GM04504 (cell line): Measurements from ENCODE around the gene FSTL5.
"Not testable (repeated sequence)": the region's sequence is repeated elsewhere in the genome, so short reads cannot be mapped to it uniquely, and the experiment has no call there.

Experiments used
- DNase-seq: peaks from one replicate; pipeline ENCODE4 v3.0.0-alpha.2; 2012; ENCODE audit warnings: low read depth

The FSTL5 gene

DNA sequence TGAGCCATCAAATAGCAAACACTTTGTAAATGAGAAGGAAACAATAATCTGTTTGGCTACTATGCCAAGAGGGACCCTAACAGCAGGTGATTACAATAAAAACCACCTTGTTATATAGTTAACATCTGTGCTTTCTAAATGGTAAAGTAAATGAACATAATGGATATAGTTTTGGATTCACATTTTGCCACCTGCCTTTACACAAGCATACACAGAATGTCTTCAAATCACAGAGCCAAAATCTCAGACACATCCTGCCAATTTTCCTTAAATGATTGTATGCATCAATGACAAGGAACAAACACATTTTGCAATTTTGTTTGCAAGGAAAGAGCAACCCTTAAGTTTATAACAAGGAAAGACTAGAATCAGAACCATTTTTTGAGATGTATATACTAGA, 334.2 kb downstream of the FSTL5 start:
- DNase-seq = no peak

DNA sequence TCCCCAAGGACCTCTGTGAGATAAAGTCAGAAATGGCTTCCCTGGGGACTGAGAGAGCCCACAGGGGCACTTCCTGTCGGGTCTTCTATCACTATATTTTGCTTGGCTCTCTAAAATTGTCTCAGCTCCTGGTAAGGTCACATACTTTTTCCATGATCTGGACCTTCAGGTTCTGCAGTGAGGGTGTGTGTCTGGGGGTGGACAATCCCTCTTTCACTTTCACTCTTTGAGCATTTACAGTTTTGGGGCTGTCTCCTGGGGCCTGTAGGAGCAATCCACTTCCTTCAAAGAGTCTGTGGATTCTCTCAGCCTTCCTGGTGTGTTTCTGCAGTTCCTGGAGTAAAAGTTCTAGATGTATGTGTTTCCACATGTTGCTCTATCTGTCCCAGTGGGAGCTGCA, 335.7 kb downstream of the FSTL5 start:
- DNase-seq = no peak

DNA sequence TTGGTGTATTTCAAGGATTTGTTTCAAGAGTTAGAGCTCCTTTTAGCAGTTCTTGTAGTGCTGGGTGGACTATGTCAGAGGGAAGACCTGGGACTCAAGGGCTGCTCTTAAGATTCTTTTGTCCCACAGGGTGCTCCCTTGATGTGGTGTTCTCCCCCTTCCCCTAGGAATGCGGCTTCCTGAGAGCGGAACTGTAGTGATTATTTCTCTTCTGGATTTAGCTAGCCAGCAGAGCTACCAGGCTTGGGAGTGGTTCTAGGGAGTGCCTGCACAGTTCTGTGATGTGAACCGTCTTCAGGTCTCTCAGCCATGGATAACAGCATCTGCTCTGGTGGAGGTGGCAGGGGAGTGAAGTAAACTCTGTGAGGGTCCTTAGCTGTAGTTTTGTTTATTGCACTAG, 336.8 kb downstream of the FSTL5 start:
- DNase-seq = no peak

GRCh38 chr4:161823450-161823849, 340.4 kb downstream of the FSTL5 start:
- no peak for DNase-seq

- no peak for DNase-seq
Measured at GRCh38 chr4:161822174-161822573, 341.6 kb downstream of the FSTL5 start.

DNA sequence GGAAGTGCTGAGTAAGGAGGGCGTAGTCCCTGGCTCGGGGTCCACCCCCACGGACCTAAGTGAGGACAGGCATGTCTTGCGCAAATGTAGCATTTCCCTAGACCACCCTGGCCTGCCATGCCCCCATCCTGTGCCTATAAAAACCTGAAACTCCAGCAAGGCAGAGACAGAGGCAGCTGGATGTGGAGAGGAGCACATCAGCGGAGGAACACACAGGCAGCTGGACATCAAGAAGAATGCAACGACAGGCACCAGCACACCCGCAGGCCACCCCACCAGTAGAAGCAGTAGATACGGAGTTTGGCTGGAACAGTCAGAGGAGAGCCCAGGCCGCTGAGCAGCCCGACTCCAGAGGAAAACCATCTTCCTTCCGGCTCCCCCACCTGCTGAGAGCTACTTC, 345.9 kb downstream of the FSTL5 start:
- DNase-seq = no peak

- DNase-seq = no peak
Measured at GRCh38 chr4:161816958-161817357, 346.8 kb downstream of the FSTL5 start.

DNA sequence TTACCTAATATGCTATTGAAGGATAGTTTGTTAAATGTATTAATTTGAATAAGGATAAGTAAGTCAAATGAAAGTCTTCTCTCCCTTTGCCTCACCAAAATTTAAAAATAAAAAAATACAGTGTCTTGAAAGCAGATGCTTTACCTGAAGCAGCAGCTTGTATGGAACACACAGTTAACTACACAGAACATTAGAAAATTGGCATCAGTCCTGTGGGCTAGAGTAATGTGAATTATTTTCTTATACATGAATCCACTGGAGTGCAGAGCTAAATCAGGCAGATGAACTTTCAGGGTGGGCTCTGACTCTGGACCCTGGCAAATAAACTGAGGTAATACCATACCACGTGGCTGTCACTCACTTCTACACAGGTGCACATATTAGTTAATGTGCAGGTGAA, 348.0 kb downstream of the FSTL5 start:
- DNase-seq = no peak

GRCh38 chr4:161813889-161814288, 349.9 kb downstream of the FSTL5 start:
- no peak for DNase-seq

DNA sequence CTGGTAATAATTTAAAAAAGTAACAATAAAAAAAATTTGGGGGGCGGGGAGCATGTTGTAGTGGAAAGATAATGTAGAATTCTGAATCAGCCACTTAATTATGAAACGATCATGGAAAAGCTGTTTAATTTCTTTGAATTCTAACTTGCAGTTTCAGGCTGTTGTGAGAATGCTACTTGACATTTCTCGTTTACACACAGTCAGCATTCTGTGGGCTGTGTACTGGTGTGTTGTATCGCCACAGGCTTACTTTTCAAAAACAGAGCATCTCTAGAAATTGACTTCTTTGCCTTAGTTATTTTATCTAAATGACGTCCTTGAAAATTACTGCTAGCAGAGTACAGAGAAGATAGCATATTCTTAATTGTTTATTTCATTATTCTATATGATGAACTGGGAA, 350.4 kb downstream of the FSTL5 start:
- no peak for DNase-seq

GRCh38 chr4:161803171-161803570, 360.6 kb downstream of the FSTL5 start:
- no peak for DNase-seq

DNA sequence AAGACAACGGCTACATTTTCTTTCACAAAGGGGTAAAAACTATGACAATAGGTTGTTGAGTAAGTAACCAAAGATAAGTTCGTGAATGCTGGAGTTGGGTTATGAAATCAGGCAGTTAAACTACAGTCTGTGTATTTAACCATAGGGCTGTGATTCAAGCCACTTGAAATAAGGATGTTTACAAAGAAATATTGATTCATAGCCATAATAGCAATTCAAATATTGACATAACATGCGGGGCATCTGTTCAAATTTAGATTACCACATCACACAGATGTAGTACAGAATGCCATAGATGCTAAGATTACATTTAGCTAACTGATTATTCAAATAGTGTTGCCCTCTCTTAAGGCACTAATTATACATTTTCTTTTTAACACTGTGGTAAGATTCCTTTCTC, 364.1 kb downstream of the FSTL5 start:
- DNase-seq = no peak

DNA sequence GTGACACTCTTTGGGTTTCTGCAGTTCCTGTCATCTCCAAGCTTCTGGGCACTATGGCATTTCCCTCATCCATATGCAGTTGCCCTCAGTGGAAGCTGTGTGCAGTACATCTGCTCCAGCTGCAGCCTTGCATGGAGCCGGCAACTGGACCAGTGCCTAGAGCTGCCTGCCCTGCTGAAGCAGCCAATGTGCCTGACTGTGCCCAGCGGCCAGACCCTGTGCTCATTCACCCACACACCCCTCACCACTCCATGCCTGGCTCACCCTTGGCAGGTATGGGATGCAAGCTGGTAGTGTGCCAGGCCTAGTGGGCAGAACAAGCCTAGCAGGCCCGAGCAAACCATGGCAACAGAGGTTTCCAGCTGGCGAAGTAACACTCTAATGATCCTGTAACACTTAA, 370.8 kb downstream of the FSTL5 start:
- DNase-seq = no peak

DNA sequence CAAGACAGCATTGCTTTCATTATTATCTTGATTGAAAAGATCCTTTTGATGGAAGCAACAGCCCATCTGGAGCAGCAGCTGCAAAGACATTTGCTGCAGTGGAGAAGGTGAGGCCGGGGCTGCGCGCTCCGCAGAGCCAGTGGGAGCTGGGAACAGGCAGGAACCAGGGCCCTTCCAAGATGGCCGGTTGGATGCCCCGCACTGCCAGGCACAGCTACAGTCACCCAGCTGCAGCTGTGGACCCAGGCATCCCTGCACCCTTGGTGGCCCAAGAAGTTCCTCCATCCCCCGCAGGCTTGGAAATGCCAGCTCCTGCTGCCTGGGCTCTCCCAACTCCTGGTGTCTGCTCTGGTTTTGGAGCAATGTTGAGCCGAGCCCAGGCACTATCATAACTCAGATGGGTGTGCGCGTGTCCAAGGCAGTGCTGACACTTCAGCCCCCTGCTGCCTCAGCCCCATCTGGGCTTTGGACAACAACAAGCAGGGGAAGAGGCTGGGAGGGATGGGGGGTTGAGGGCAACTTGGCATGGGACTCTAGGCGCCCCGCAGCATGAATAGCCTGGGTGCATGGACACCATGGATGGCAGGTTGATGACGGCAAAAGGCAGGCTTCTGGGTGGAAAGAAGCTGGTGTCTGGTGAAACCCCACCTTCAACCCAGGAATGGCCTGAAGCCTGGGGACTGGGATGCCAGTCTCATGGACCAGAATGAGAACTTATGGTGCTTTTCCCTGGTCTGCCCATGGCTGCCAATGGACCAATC, 371.8 kb downstream of the FSTL5 start:
- no peak for DNase-seq

- peak; percentile 10 for DNase-seq
Measured at GRCh38 chr4:161767116-161767515, 396.7 kb downstream of the FSTL5 start.

DNA sequence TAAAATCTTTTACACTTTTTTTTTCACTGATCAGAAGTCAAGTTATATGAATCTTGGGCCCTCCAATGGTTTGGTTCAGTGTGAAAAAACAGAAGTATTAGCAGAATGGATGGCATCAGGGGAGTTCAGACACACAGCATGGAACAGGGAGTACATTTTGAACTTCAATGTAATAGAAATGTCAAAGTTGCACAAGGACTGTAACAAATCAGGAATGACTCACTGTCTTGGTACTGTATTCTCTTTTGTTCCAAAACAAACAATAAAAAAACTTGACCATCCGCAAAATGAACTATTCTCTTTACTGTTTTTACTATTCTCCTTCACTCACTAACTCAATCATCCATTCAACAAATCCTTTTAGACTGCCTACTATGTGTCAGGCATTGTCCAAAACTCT, 401.0 kb downstream of the FSTL5 start:
- DNase-seq = peak; percentile 12

GRCh38 chr4:161760008-161760407, 403.8 kb downstream of the FSTL5 start:
- DNase-seq = no peak

- not testable (repeated sequence) for DNase-seq
Measured at GRCh38 chr4:161758412-161758811, 405.4 kb downstream of the FSTL5 start.

DNA sequence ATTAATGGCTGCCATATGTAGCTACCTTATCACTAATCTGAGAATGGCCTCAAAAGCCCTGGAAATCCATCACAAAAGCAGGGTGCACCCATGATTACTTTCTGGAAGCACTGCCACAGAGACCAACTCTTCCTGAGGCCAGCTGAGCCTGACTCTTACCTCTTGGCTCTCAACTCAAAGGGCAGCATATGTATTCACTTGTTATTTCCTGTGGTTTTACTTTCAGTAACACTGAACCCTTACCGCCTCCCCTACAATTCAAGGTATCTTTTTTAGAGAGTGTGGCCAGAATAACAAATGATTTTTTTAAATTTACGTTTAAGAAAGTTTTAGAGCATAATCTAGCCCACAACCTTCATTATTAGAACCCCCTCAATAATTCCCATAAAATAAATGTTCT, 434.9 kb downstream of the FSTL5 start:
- no peak for DNase-seq

GRCh38 chr4:161721947-161722346, 441.9 kb downstream of the FSTL5 start:
- DNase-seq = no peak

DNA sequence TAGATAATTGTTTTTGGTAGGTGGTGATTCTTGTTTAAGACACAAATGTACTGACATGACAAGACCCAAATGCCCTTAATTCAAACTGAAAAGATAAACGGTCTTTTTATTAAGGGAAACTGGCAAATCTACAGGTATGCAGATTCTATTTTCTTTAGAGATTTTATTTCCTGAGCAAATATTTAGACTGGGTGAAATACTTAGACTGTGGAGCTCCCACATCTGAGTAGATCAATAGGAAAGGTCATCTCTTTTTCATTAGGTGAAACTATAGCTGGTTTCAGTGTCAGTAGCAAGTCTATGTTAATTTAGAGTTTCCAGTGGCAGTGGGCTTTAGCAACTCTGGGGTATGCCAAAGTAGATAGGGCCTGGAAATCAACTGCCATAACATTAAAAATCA, 446.7 kb downstream of the FSTL5 start:
- no peak for DNase-seq

- DNase-seq = no peak
Measured at GRCh38 chr4:161714931-161715330, 448.9 kb downstream of the FSTL5 start.

DNA sequence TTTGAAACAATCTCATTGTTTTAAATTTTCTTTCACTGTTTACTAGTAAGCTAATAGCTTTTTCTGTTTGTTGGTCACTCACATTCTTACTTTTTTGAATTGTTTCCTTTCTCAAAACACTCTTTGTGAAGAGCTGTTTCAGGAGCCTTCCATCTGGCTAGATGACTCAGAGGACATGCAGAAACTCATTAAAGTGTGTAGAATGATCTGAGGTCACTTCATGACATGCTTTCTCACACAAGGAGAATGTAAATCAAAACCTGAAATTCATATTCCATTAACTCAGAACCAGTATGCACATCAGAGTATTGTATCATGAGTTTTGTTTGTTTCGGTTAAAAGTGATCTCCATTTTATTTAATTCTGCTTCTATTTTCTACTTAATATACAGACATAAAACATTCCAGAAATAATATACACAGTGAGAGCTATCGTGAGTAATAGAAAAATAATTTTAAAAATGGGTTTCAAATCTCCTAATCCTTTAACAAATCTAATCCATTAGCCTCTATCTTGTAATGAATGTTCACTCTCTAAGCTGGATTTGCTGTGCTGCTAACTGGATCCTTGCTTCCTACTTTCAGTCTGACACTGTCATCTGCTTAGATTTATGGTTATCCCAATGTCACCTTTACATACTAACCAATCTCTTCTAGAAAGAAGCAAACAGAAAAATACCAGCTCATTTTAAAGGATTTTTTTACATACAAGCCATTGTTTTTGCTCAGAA, 449.6 kb downstream of the FSTL5 start:
- DNase-seq = peak; percentile 58

- DNase-seq = no peak
Measured at GRCh38 chr4:161704653-161705052, 459.1 kb downstream of the FSTL5 start.
